GM23248 (cell line): ENCODE measurements around the gene NRG4. TPM values are rescaled to one million over a fixed set of nuclear protein-coding genes. Genes with fewer than 3 reads are reported as not detected.

Source experiments
- DNase-seq: peaks from one replicate; pipeline ENCODE4 v3.0.0-alpha.2; 2015
- H2AFZ ChIP-seq: fragments of 200-600 bp; sonication (generic); 2 replicates; pipeline ENCODE4 v1.6.1; 2016; ENCODE audit warnings: antibody characterized with exemption
- H3F3A ChIP-seq: fragments of 200-600 bp; sonication (generic); 2 replicates; pipeline ENCODE4 v1.6.1; 2016; ENCODE audit warnings: mild to moderate bottlenecking, antibody characterized with exemption, mixed run types; ENCODE audit not compliant: insufficient read depth
- H3K27ac ChIP-seq: fragments of 200-600 bp; sonication (generic); 2 replicates; pipeline ENCODE4 v1.5.1; 2016; ENCODE audit warnings: mild to moderate bottlenecking
- H3K27me3 ChIP-seq: fragments of 200-600 bp; sonication (generic); replicated peaks from 2 replicates; pipeline ENCODE4 v1.6.1; 2016; ENCODE audit warnings: mild to moderate bottlenecking; ENCODE audit not compliant: insufficient read depth
- H3K36me3 ChIP-seq: fragments of 200-600 bp; sonication (generic); 2 replicates; pipeline ENCODE4 v1.6.1; 2016; ENCODE audit warnings: low read depth, mild to moderate bottlenecking
- H3K4me1 ChIP-seq: fragments of 200-600 bp; sonication (generic); 2 replicates; pipeline ENCODE4 v1.6.1; 2016; ENCODE audit warnings: mild to moderate bottlenecking; ENCODE audit not compliant: insufficient read depth
- H3K4me2 ChIP-seq: fragments of 200-600 bp; sonication (generic); one replicate; pipeline ENCODE4 v1.6.1; 2016; ENCODE audit warnings: mild to moderate bottlenecking; ENCODE audit not compliant: unreplicated experiment
- H3K4me3 ChIP-seq: fragments of 200-600 bp; sonication (generic); 2 replicates; pipeline ENCODE4 v1.5.1; 2016; ENCODE audit warnings: mild to moderate bottlenecking
- H3K79me2 ChIP-seq: fragments of 200-600 bp; sonication (generic); 2 replicates; pipeline ENCODE4 v1.6.1; 2016; ENCODE audit warnings: mild to moderate bottlenecking; ENCODE audit not compliant: insufficient read depth
- H3K9ac ChIP-seq: fragments of 200-600 bp; sonication (generic); 2 replicates; pipeline ENCODE4 v1.6.1; 2016; ENCODE audit warnings: mild to moderate bottlenecking
- H3K9me2 ChIP-seq: fragments of 200-600 bp; sonication (generic); 2 replicates; pipeline ENCODE4 v1.6.1; 2016; ENCODE audit warnings: mixed run types, mild to moderate bottlenecking, moderate library complexity; ENCODE audit not compliant: insufficient read depth
- H3K9me3 ChIP-seq: fragments of 200-600 bp; sonication (generic); one replicate; pipeline ENCODE4 v1.6.1; 2017; ENCODE audit warnings: low read depth
- H4K20me1 ChIP-seq: fragments of 200-600 bp; sonication (generic); 2 replicates; pipeline ENCODE4 v1.6.0; 2016; ENCODE audit not compliant: insufficient read depth
- EZH2 ChIP-seq: fragments of 200-600 bp; sonication (generic); IDR thresholded peaks from 2 replicates; pipeline ENCODE4 v1.6.1; 2018; ENCODE audit warnings: antibody characterized with exemption, mild to moderate bottlenecking; ENCODE audit not compliant: insufficient read depth, poor library complexity, severe bottlenecking
- EZH2phosphoT487 ChIP-seq: fragments of 200-600 bp; sonication (generic); IDR thresholded peaks from 2 replicates; pipeline ENCODE4 v1.6.1; 2018; ENCODE audit warnings: antibody characterized with exemption, moderate library complexity, mild to moderate bottlenecking, low read depth; ENCODE audit not compliant: insufficient read depth
- WGBS, 2 experiments: methylation state at CpG; one replicate each; pipeline ENCODE4 v1.1.6; 2015 to 2017; ENCODE audit warnings: low lambda C conversion rate in 2 of 2, low coverage in 1 of 2; ENCODE audit errors: missing lambda C conversion rate in 2 of 2; 5-methylcytosine and 5-hydroxymethylcytosine counted together
- in situ Hi-C: fragments of 300-500 bp; cut with MboI; formaldehyde crosslinking; loops from 2 replicates; pipeline ENCODE4 v1.15.0; 2020
- polyA plus RNA-seq: library from polyadenylated mRNA; unstranded; fragments of >200 nt; fragmentation: Nextera tagmentation; extraction: Ambion mirVana; gene quantifications from 2 replicates; pipeline ENCODE4 v1.2.1, GENCODE V29; 2016
- total RNA-seq: library from RNA; depleted of rRNA; stranded (reverse); fragments of >200 nt; shearing (Covaris generic); gene quantifications from 2 replicates; pipeline ENCODE4 v1.2.3, GENCODE V29; 2014

Gene NRG4
- total and polyA plus RNA-seq, 2 experiments from 2014 or later = 0.11 TPM; not detected in 1

- H3K9me2 ChIP-seq = no peaks in the 10 kb centered on the region
- no peaks in the 10 kb centered on the region for H3K79me2 ChIP-seq
- H3K4me2 ChIP-seq = no peak overlapping the region
- TF ChIP-seq EZH2phosphoT487 (no peak), EZH2 (no peak)
- H3F3A ChIP-seq = no peaks in the 10 kb centered on the region
- no peaks in the 10 kb centered on the region for H3K36me3 ChIP-seq
- in situ Hi-C loops = no loop called here
- H3K9ac ChIP-seq = no peak overlapping the region
- H3K4me3 ChIP-seq = no peak overlapping the region
- no peaks in the 10 kb centered on the region for H4K20me1 ChIP-seq
- H3K27ac ChIP-seq = no peak overlapping the region
- no peaks in the 10 kb centered on the region for H3K4me1 ChIP-seq
- no peak overlapping the region for H2AFZ ChIP-seq
- H3K9me3 ChIP-seq = no peaks in the 10 kb centered on the region
- no peaks in the 10 kb centered on the region; the same call in 1 of the 2 replicates for H3K27me3 ChIP-seq
- no peak for DNase-seq
These were observed 8.9 kb downstream of the NRG4 start for GRCh38 chr15:76003364-76003763.

- H3K27me3 ChIP-seq = no peaks in the 10 kb centered on the region
These were observed 16.6 kb downstream of the NRG4 start for GRCh38 chr15:75995611-75996010.

GRCh38 chr15:75994220-75994619, 18.0 kb downstream of the NRG4 start:
- H3K9ac ChIP-seq = no peak overlapping the region
- no peak overlapping the region for H3K27ac ChIP-seq
- H3F3A ChIP-seq = no peaks in the 10 kb centered on the region
- H3K4me1 ChIP-seq = no peaks in the 10 kb centered on the region
- no peak overlapping the region for H2AFZ ChIP-seq
- no peaks in the 10 kb centered on the region for H3K9me3 ChIP-seq
- no peaks in the 10 kb centered on the region for H3K36me3 ChIP-seq
- in situ Hi-C loops = no loop called here
- no peak for DNase-seq
- H3K4me3 ChIP-seq = no peak overlapping the region
- H3K27me3 ChIP-seq = no peaks in the 10 kb centered on the region
- 86 to 94% methylated on average over 1 of the region's 1 CpG for WGBS, 2 experiments
- H3K79me2 ChIP-seq = no peaks in the 10 kb centered on the region
- H4K20me1 ChIP-seq = no peaks in the 10 kb centered on the region
- no peaks in the 10 kb centered on the region for H3K9me2 ChIP-seq
- TF ChIP-seq EZH2phosphoT487 = no peak
- no peak for TF ChIP-seq EZH2
- no peak overlapping the region for H3K4me2 ChIP-seq

More at GRCh38 chr15:75995611-75996010, 16.6 kb downstream of the NRG4 start:
- Histone ChIP-seq H3K79me2 (no peaks in the 10 kb centered on the region), H3K36me3 (no peaks in the 10 kb centered on the region), H3K9ac (no peak overlapping the region), H3K4me2 (no peak overlapping the region), H3K9me2 (no peaks in the 10 kb centered on the region), H3K9me3 (no peaks in the 10 kb centered on the region), H2AFZ (no peak overlapping the region), H3K4me1 (no peaks in the 10 kb centered on the region), H3K4me3 (no peak overlapping the region), H4K20me1 (no peaks in the 10 kb centered on the region), H3F3A (no peaks in the 10 kb centered on the region), H3K27ac (no peak overlapping the region)
- TF ChIP-seq EZH2 (no peak), EZH2phosphoT487 (no peak)
- WGBS, 2 experiments = 79 to 90% methylated on average over 1 of the region's 1 CpG
- DNase-seq = no peak
- in situ Hi-C loops = no loop called here

GRCh38 chr15:75992897-75993296, 19.3 kb downstream of the NRG4 start:
- no peak overlapping the region for H3K27ac ChIP-seq
- no peaks in the 10 kb centered on the region for H3K27me3 ChIP-seq
- no peaks in the 10 kb centered on the region for H3K36me3 ChIP-seq
- no peak for DNase-seq
- H3K9me3 ChIP-seq = no peaks in the 10 kb centered on the region
- no peak overlapping the region for H3K4me2 ChIP-seq
- no peak overlapping the region for H3K4me3 ChIP-seq
- H3F3A ChIP-seq = no peaks in the 10 kb centered on the region
- no peak overlapping the region for H2AFZ ChIP-seq
- H3K9ac ChIP-seq = no peak overlapping the region
- no peak for TF ChIP-seq EZH2
- no peak for TF ChIP-seq EZH2phosphoT487
- in situ Hi-C loops = no loop called here
- no peaks in the 10 kb centered on the region for H4K20me1 ChIP-seq
- no peaks in the 10 kb centered on the region for H3K79me2 ChIP-seq
- no peaks in the 10 kb centered on the region for H3K4me1 ChIP-seq
- no peaks in the 10 kb centered on the region for H3K9me2 ChIP-seq

GRCh38 chr15:75989875-75990274, 22.3 kb downstream of the NRG4 start:
- in situ Hi-C loops = no loop called here
- 90% methylated on average over 7 of the region's 7 CpGs for WGBS, 2 experiments

More at GRCh38 chr15:75989875-75990274, 22.3 kb downstream of the NRG4 start:
- Histone ChIP-seq H3F3A (no peaks in the 10 kb centered on the region), H2AFZ (no peak overlapping the region), H3K9me3 (no peaks in the 10 kb centered on the region), H3K79me2 (no peaks in the 10 kb centered on the region), H4K20me1 (no peaks in the 10 kb centered on the region), H3K9me2 (no peaks in the 10 kb centered on the region), H3K36me3 (no peaks in the 10 kb centered on the region), H3K27me3 (no peaks in the 10 kb centered on the region), H3K27ac (no peak overlapping the region), H3K9ac (no peak overlapping the region), H3K4me2 (no peak overlapping the region), H3K4me3 (no peak overlapping the region), H3K4me1 (no peaks in the 10 kb centered on the region)
- DNase-seq = no peak
- TF ChIP-seq EZH2phosphoT487 (no peak), EZH2 (no peak)
